Esophagus squamous epithelium (tissue), 5 donors: Measurements from ENCODE around the gene RELL1. TPM values are rescaled to one million over a fixed set of nuclear protein-coding genes. Genes with fewer than 3 reads are reported as not detected.

ENCODE experiments used
- DNase-seq: peaks from one replicate; lab custom pipeline; 2025; lab: John Stamatoyannopoulos, UW
- H3K27ac ChIP-seq, 4 donors: fragments of 200-600 bp; sonication (generic); one replicate each; pipeline ENCODE4 v1.5.1; 2016 to 2019; ENCODE audit warnings: mild to moderate bottlenecking in 1 of 4
- H3K27me3 ChIP-seq, 4 donors: fragments of 200-600 bp; sonication (generic); 1 replicate in 3 of 4; 2 replicates in 1 of 4; pipeline versions ENCODE4 v1.5.1 to v1.6.0; 2017 to 2021; ENCODE audit warnings: antibody characterized with exemption in 1 of 4
- H3K36me3 ChIP-seq, 3 donors: fragments of 200-600 bp; sonication (generic); one replicate each; pipeline ENCODE4 v1.5.1; 2016 to 2019
- H3K4me1 ChIP-seq, 3 donors: fragments of 200-600 bp; sonication (generic); one replicate each; pipeline ENCODE4 v1.5.1; 2017 to 2019
- H3K4me3 ChIP-seq, 4 donors: fragments of 200-600 bp; sonication (generic); 1 replicate in 3 of 4; 2 replicates in 1 of 4; pipeline ENCODE4 v1.5.1; 2016 to 2019; ENCODE audit warnings: mild to moderate bottlenecking in 2 of 4, moderate library complexity in 1 of 4
- H3K9me3 ChIP-seq, 3 donors: fragments of 200-600 bp; sonication (generic); one replicate each; pipeline ENCODE4 v1.5.1; 2016 to 2019
- POLR2A ChIP-seq, 4 donors: fragments of 450-650 bp; IDR thresholded peaks; one replicate each; pipeline ENCODE4 v1.6.1; 2017; ENCODE audit warnings: antibody characterized with exemption in 4 of 4, mild to moderate bottlenecking in 4 of 4, moderate library complexity in 3 of 4
- WGBS, 2 donors: methylation state at CpG; one replicate each; pipeline ENCODE4 v1.1.5; 2018; 5-methylcytosine and 5-hydroxymethylcytosine counted together
- intact Hi-C: fragments of 100-400 bp; cut with DNase I; formaldehyde crosslinking; loops from one replicate; pipeline ENCODE4 v1.15.0; 2022
- total RNA-seq, 4 donors: library from RNA; depleted of rRNA; stranded (reverse); fragments of >200 nt; gene quantifications; one replicate each; pipeline ENCODE4 v1.1.0, GENCODE V29; 2016
- TF ChIP-seq, protein P1 (sequence below), 6 experiments: fragments of 450-650 bp in 4 of 6; fragments of 200-600 bp in 2 of 6; sonication (generic) in 2 of 6; IDR thresholded peaks; one replicate each; pipeline ENCODE4 v1.5.1; 2016 to 2019; ENCODE audit warnings: antibody characterized with exemption in 6 of 6, mild to moderate bottlenecking in 4 of 6, moderate library complexity in 4 of 6
- donor health status: DM: yes; HTN: yes; CAD: no.

The RELL1 gene, protein sequence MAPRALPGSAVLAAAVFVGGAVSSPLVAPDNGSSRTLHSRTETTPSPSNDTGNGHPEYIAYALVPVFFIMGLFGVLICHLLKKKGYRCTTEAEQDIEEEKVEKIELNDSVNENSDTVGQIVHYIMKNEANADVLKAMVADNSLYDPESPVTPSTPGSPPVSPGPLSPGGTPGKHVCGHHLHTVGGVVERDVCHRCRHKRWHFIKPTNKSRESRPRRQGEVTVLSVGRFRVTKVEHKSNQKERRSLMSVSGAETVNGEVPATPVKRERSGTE
- 10 to 100 TPM; 20.3 to 49.0 (median 32.6) TPM for total RNA-seq

DNA sequence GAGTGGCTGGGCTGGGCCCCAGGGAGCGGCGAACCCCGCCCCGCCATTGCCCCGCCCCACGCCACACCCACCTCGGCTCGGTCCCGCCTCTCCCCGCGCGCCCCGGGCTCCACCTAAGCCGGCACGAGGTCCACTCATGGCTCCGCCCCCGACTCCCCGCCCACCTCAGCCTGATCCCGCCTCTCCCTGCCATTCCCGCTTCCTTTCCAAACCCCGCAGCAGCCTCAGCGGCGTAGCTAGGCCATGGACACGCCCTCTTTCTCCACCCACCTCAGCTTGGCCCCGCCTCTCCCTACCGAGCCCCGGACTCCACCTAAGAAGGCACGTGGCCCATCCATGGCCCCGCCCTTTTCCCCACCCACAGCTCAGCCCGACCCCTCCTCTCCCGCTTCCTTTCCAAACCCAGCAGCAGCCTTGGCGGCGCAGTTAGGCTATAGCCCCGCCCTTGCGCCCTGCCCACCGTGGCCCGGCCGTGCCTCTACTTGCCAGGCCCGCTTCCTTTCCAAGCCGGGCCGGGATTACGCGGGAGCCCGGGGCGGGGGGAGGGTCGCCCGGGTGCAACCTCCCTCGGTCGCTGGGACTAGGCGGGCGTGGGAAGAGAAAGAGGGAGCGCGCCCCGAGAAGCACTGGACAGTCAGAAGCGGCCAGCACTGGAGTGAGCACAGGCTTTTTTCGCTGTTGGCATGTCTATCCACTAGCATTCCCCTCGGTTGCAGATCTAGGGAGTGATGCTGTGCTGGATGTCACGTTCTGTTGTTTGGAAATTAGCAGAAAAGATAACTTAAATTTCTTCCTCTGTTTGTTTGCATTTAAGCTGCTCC is at the start of gene RELL1:
Gene RELL1 (minus strand): TSS at position 4 of the 821 bp plus-strand sequence. CDS start 89 bp downstream, outside the sequence.
- no peak for TF ChIP-seq POLR2A (IDR thresholded peaks at IDR 0.05)
- TF ChIP-seq, protein P1, sequence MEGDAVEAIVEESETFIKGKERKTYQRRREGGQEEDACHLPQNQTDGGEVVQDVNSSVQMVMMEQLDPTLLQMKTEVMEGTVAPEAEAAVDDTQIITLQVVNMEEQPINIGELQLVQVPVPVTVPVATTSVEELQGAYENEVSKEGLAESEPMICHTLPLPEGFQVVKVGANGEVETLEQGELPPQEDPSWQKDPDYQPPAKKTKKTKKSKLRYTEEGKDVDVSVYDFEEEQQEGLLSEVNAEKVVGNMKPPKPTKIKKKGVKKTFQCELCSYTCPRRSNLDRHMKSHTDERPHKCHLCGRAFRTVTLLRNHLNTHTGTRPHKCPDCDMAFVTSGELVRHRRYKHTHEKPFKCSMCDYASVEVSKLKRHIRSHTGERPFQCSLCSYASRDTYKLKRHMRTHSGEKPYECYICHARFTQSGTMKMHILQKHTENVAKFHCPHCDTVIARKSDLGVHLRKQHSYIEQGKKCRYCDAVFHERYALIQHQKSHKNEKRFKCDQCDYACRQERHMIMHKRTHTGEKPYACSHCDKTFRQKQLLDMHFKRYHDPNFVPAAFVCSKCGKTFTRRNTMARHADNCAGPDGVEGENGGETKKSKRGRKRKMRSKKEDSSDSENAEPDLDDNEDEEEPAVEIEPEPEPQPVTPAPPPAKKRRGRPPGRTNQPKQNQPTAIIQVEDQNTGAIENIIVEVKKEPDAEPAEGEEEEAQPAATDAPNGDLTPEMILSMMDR (IDR thresholded peaks at IDR 0.05), result peak in 1 of 6 experiments; percentile 7
- DNase-seq, result peak; percentile 94
- Histone ChIP-seq H3K27ac (peak within 1 kb of the TSS; percentile 96 to 100 (median 98)), H3K36me3 (no peaks in the 10 kb centered on the region), H3K4me1 (peaks cover 16 to 42% (median 23%) of the 10 kb centered on the region in 3 donors), H3K4me3 (peak within 1 kb of the TSS; percentile 85 to 100 (median 90)), H3K9me3 (no peaks in the 10 kb centered on the region), H3K27me3 (no peaks in the 10 kb centered on the region)
- intact Hi-C loops, result no loop called here
- WGBS, 2 donors, result 0 to 2% methylated on average over 25 to 29 of the region's 58 CpGs

DNA sequence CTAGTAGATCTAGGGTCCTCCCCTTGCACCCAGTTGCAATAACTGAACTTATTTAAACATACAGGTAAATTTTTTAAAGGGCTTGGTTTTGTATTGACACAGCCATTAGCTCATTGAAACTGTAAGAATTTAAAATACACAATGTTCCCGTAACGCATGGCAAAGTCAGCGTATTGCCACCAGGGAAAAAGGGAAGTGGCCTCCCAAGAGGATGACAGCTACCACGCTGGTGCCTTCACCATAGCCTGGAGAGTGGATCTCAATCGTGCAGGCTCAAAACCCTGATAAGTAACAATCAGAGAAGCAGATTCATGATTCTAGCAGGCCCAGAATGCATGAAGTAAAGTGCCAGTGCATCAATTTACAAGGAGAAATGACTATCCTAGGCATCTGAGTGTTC is 49.4 kb upstream of the RELL1 start:
- intact Hi-C loops, result no loop called here
- TF ChIP-seq, protein P1 (IDR thresholded peaks at IDR 0.05), result no peak
- no peak for TF ChIP-seq POLR2A (IDR thresholded peaks at IDR 0.05)
- Histone ChIP-seq H3K27ac (no peak overlapping the region), H3K4me3 (no peak overlapping the region), H3K4me1 (no peaks in the 10 kb centered on the region), H3K9me3 (no peaks in the 10 kb centered on the region), H3K36me3 (no peaks in the 10 kb centered on the region), H3K27me3 (no peaks in the 10 kb centered on the region)
- no peak for DNase-seq
- 74 to 75% methylated on average over 4 to 5 of the region's 5 CpGs for WGBS, 2 donors

DNA sequence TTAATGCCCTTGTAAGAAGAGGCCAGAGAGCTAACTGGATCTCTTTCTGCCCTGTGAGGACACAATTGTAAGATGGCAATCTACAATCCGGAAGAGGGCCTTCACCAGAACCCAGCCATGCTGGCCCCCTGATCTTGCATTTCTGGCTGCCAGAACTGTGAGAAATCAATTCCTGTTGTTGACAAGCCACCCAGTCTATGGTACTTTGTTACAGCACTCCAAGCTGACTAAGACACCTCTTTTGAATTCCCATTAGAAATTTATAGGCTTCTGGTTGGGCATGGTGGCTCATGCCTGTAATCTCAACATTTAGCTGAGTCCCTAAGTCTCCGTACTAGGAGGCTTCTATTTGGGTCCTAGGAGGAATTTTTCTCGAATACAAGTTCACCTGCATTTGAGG is 48.8 kb upstream of the RELL1 start:
- Histone ChIP-seq H3K4me1 (no peaks in the 10 kb centered on the region), H3K27ac (no peak overlapping the region), H3K27me3 (no peaks in the 10 kb centered on the region), H3K36me3 (no peaks in the 10 kb centered on the region), H3K9me3 (no peaks in the 10 kb centered on the region), H3K4me3 (no peak overlapping the region)
- intact Hi-C loops, result no loop called here
- 73 to 89% methylated on average over 3 of the region's 3 CpGs for WGBS, 2 donors
- DNase-seq, result no peak
- TF ChIP-seq POLR2A (IDR thresholded peaks at IDR 0.05), result no peak
- TF ChIP-seq, protein P1 (IDR thresholded peaks at IDR 0.05), result no peak

DNA sequence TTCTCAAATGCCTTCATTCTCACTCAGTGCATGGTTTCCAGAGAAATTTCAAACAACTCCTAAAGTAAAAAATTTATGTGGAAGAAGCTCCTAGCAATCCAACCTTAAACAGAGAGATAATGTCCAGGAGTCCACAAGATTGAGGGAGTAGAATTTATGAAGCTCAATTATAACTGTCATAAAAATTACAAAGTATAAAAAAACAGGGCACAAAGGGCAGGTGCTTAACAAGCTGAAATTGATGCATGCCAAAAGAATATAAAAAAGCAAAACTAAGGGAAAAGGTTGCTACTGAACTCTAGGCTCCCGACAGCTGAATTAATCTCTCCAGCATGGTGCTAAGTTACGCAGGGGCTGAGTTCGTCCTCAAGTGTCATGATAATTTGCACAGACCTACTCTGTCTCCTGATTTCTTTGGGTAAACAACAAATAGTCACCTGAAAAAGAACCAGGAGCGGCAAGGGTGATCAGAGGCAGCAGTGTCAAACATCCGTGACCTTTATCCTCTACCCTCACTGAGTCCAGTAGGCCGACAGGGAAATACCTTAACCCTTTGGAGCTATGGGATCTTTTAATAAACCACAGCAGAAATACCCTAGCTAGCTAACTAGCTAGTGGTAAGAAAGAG is 47.2 kb upstream of the RELL1 start:
- 72% methylated on average over 6 of the region's 6 CpGs for WGBS, 2 donors
- Histone ChIP-seq H3K4me3 (no peak overlapping the region), H3K36me3 (no peaks in the 10 kb centered on the region), H3K9me3 (no peaks in the 10 kb centered on the region), H3K27ac (no peak overlapping the region), H3K27me3 (no peaks in the 10 kb centered on the region), H3K4me1 (no peaks in the 10 kb centered on the region)
- DNase-seq, result no peak
- no peak for TF ChIP-seq POLR2A (IDR thresholded peaks at IDR 0.05)
- TF ChIP-seq, protein P1 (IDR thresholded peaks at IDR 0.05), result no peak
- intact Hi-C loops, result no loop called here
